ENCODE results near the gene TPST2. TPM values are rescaled to one million over a fixed set of nuclear protein-coding genes. Genes with fewer than 3 reads are reported as not detected.

TPST2 gene
- total and polyA plus RNA-seq, 2 experiments from 2014 or later = 35.1 to 58.3 TPM

DNA sequence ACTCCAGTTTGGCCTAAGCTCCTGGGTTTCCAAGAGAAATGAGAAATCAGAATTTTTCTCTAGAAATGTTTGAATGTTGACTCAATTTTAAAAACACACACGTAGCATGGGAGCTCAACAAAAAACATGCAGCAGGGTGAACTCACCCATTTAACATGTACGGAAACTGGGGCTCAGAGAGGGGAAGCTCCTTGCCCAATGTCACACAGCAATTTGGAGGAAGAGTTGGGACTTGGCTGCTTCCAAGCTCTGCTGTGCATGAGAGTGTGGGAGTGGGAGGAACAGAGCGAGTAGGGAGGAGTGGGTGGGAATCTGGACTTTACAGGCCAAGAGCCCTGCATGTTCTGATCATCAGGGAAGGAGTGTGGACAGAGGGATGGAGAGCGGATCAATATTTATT, 5.9 kb downstream of the TPST2 start:
- H3K79me2 ChIP-seq (ENCODE audit: insufficient read depth) = peaks cover 82% of the 10 kb centered on the region

DNA sequence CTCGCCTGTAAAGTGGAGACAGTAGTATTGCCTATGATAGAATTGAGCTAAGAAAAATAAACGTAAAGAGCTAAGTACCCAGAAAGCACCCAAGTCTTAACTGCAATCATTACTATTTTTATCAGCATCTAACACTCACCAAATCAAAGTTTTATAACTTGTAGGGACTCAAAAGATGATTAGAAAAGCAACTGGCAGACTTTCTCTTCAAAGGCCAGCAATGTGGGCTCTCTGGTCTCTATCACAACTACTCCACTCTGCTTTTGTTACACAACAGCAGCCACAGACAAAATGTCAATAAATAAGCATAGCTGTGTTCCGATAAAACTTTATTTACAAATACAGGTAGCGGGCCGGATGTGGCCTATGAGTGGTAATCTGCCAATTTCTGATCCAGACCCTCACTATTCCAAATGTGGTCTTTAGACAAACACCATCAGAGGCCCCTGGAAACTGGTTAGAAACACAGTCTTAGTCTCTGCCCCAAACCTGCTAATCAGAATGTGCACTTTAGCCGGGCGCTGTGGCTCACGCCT, 8.2 kb downstream of the TPST2 start:
- Histone ChIP-seq H3K4me1 (ENCODE audit: insufficient read depth) (peaks cover 15% of the 10 kb centered on the region), H3K27ac (no peak overlapping the region), H3K27me3 (replicated peaks; ENCODE audit: insufficient read depth) (no peaks in the 10 kb centered on the region), H3K9ac (no peak overlapping the region), H4K20me1 (ENCODE audit: insufficient read depth) (no peaks in the 10 kb centered on the region; the same call in 1 of the 2 replicates), H3K9me3 (ENCODE audit: low read depth) (no peaks in the 10 kb centered on the region), H3K9me2 (ENCODE audit: insufficient read depth) (no peaks in the 10 kb centered on the region), H3K36me3 (ENCODE audit: low read depth) (no peaks in the 10 kb centered on the region), H3K4me2 (ENCODE audit: unreplicated experiment) (no peak overlapping the region), H3K79me2 (ENCODE audit: insufficient read depth) (peaks cover 79% of the 10 kb centered on the region), H3F3A (ENCODE audit: insufficient read depth) (peaks cover 24% of the 10 kb centered on the region), H2AFZ (no peak overlapping the region), H3K4me3 (no peak overlapping the region)
- no peak for DNase-seq
- no peak for TF ChIP-seq EZH2 (IDR thresholded peaks at IDR 0.05; ENCODE audit: insufficient read depth, poor library complexity, severe bottlenecking)
- TF ChIP-seq EZH2phosphoT487 (IDR thresholded peaks at IDR 0.05; ENCODE audit: insufficient read depth, low read depth) = no peak
- in situ Hi-C loops (cut with MboI) = no loop called here
- whole genome bisulfite sequencing, 2 experiments (ENCODE audit: low coverage in 1 of 2, low lambda C conversion rate in 2 of 2, missing lambda C conversion rate in 2 of 2) = 97 to 99% methylated on average over 8 of the region's 8 CpGs

More for the DNA sequence above, 5.9 kb downstream of the TPST2 start:
- Histone ChIP-seq H4K20me1 (ENCODE audit: insufficient read depth) (no peaks in the 10 kb centered on the region; the same call in 1 of the 2 replicates), H3K9me2 (ENCODE audit: insufficient read depth) (no peaks in the 10 kb centered on the region), H3K9ac (no peak overlapping the region), H3K9me3 (ENCODE audit: low read depth) (no peaks in the 10 kb centered on the region), H3K4me2 (ENCODE audit: unreplicated experiment) (no peak overlapping the region), H3K4me3 (no peak overlapping the region), H3K27me3 (replicated peaks; ENCODE audit: insufficient read depth) (no peaks in the 10 kb centered on the region), H3F3A (ENCODE audit: insufficient read depth) (peaks cover 24% of the 10 kb centered on the region), H3K36me3 (ENCODE audit: low read depth) (no peaks in the 10 kb centered on the region), H3K4me1 (ENCODE audit: insufficient read depth) (peaks cover 15% of the 10 kb centered on the region), H3K27ac (no peak overlapping the region), H2AFZ (no peak overlapping the region)
- TF ChIP-seq EZH2 (IDR thresholded peaks at IDR 0.05; ENCODE audit: insufficient read depth, poor library complexity, severe bottlenecking) (no peak), EZH2phosphoT487 (IDR thresholded peaks at IDR 0.05; ENCODE audit: insufficient read depth, low read depth) (no peak)
- DNase-seq = no peak
- WGBS, 2 experiments (ENCODE audit: low coverage in 1 of 2, low lambda C conversion rate in 2 of 2, missing lambda C conversion rate in 2 of 2) = 71 to 72% methylated on average over 4 of the region's 4 CpGs
- in situ Hi-C loops (cut with MboI) = no loop called here

- Histone ChIP-seq H3K4me2 (ENCODE audit: unreplicated experiment) (no peak overlapping the region), H3K9ac (no peak overlapping the region), H3K36me3 (ENCODE audit: low read depth) (no peaks in the 10 kb centered on the region), H3K9me2 (ENCODE audit: insufficient read depth) (no peaks in the 10 kb centered on the region), H3K27me3 (replicated peaks; ENCODE audit: insufficient read depth) (no peaks in the 10 kb centered on the region), H3K4me1 (ENCODE audit: insufficient read depth) (peaks cover 15% of the 10 kb centered on the region), H4K20me1 (ENCODE audit: insufficient read depth) (no peaks in the 10 kb centered on the region; the same call in 1 of the 2 replicates), H3K27ac (no peak overlapping the region), H3F3A (ENCODE audit: insufficient read depth) (peaks cover 19% of the 10 kb centered on the region), H2AFZ (no peak overlapping the region), H3K9me3 (ENCODE audit: low read depth) (no peaks in the 10 kb centered on the region), H3K79me2 (ENCODE audit: insufficient read depth) (peaks cover 76% of the 10 kb centered on the region), H3K4me3 (no peak overlapping the region)
- no peak for DNase-seq
- 71 to 83% methylated on average over 1 of the region's 1 CpG for WGBS, 2 experiments (ENCODE audit: low coverage in 1 of 2, low lambda C conversion rate in 2 of 2, missing lambda C conversion rate in 2 of 2)
- in situ Hi-C loops (cut with MboI) = no loop called here
- TF ChIP-seq EZH2phosphoT487 (IDR thresholded peaks at IDR 0.05; ENCODE audit: insufficient read depth, low read depth) (no peak), EZH2 (IDR thresholded peaks at IDR 0.05; ENCODE audit: insufficient read depth, poor library complexity, severe bottlenecking) (no peak)
These were observed 8.9 kb downstream of the TPST2 start for GRCh38 chr22:26581026-26581425.

DNA sequence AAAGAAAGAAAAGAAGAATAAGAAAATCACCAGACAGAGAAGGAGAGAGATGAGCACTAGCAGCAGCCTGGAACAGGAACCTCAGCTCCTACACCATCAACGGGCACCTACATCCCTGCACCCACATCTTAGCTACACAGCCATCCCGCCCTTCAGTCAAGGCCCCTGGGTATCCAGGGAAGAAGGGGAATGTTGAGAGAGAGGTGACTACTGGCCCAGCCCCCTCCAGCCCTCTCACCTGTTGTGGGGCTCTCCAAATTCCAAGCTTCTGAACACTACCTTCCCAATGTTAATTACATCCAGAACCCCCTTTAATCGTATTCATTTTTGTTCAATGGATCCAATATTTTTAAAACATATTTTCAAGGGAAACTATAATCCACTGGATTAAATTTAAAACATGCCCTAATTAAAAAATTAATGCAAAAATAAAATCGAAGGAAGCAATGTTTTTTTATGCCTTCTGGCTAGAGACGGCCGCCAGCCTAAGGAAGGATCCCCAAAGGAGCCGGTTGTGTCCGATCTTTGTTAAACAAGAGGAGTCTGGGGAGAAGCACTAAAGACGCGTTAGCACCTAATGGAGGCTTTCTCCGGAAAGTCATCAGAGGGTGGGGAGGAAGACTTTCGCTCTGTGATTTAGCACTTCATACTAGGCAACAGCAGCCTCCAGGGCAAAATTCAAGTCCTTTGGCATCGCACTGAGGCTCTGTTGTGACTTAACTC, 9.5 kb downstream of the TPST2 start:
- TF ChIP-seq EZH2phosphoT487 (IDR thresholded peaks at IDR 0.05; ENCODE audit: insufficient read depth, low read depth) = no peak
- no peak for TF ChIP-seq EZH2 (IDR thresholded peaks at IDR 0.05; ENCODE audit: insufficient read depth, poor library complexity, severe bottlenecking)
- H3K4me2 ChIP-seq (ENCODE audit: unreplicated experiment) = no peak overlapping the region
- no peaks in the 10 kb centered on the region for H3K36me3 ChIP-seq (ENCODE audit: low read depth)
- in situ Hi-C loops (cut with MboI) = no loop called here
- H3K79me2 ChIP-seq (ENCODE audit: insufficient read depth) = peaks cover 80% of the 10 kb centered on the region
- H2AFZ ChIP-seq = no peak overlapping the region
- H4K20me1 ChIP-seq (ENCODE audit: insufficient read depth) = no peaks in the 10 kb centered on the region; the same call in 1 of the 2 replicates
- H3K9me3 ChIP-seq (ENCODE audit: low read depth) = no peaks in the 10 kb centered on the region
- no peak overlapping the region for H3K9ac ChIP-seq
- H3K9me2 ChIP-seq (ENCODE audit: insufficient read depth) = no peaks in the 10 kb centered on the region
- no peak for DNase-seq
- H3K27ac ChIP-seq = no peak overlapping the region
- WGBS, 2 experiments (ENCODE audit: low coverage in 1 of 2, low lambda C conversion rate in 2 of 2, missing lambda C conversion rate in 2 of 2) = 86 to 88% methylated on average over 13 of the region's 13 CpGs
- no peak overlapping the region for H3K4me3 ChIP-seq
- peaks cover 16% of the 10 kb centered on the region for H3F3A ChIP-seq (ENCODE audit: insufficient read depth)
- no peaks in the 10 kb centered on the region for H3K27me3 ChIP-seq (replicated peaks; ENCODE audit: insufficient read depth)
- H3K4me1 ChIP-seq (ENCODE audit: insufficient read depth) = peaks cover 12% of the 10 kb centered on the region

All from GM23248 (cell line).